Measurements from ENCODE around the gene ANKS1A. TPM values are rescaled to one million over a fixed set of nuclear protein-coding genes. Genes with fewer than 3 reads are reported as not detected.
"Not testable (repeated sequence)": the region's sequence is repeated elsewhere in the genome, so short reads cannot be mapped to it uniquely, and the experiment has no call there.

The ANKS1A gene
- polyA plus RNA-seq, 5 donors = 20.2 to 27.5 (median 25.0) TPM

GRCh38 chr6:34916348-34916967, 27.4 kb downstream of the ANKS1A start:
- no peak for DNase-seq

- DNase-seq = no peak
Measured at GRCh38 chr6:34917626-34918285, 28.7 kb downstream of the ANKS1A start.

- DNase-seq = no peak
Measured at GRCh38 chr6:34919651-34920050, 30.6 kb downstream of the ANKS1A start.

- DNase-seq = no peak
Measured at GRCh38 chr6:34920097-34920496, 31.0 kb downstream of the ANKS1A start.

- DNase-seq = no peak
Measured at GRCh38 chr6:34922177-34922663, 33.2 kb downstream of the ANKS1A start.

- DNase-seq = no peak
Measured at GRCh38 chr6:34924831-34925625, 36.0 kb downstream of the ANKS1A start.

GRCh38 chr6:34926655-34927054, 37.6 kb downstream of the ANKS1A start:
- DNase-seq = no peak

- no peak for DNase-seq
Measured at GRCh38 chr6:34928220-34928619, 39.2 kb downstream of the ANKS1A start.

GRCh38 chr6:34928695-34929094, 39.6 kb downstream of the ANKS1A start:
- DNase-seq = no peak

- no peak for DNase-seq
Measured at GRCh38 chr6:34929241-34929978, 40.4 kb downstream of the ANKS1A start.

GRCh38 chr6:34930221-34930620, 41.2 kb downstream of the ANKS1A start:
- no peak for DNase-seq

- not testable (repeated sequence) for DNase-seq
Measured at GRCh38 chr6:34932202-34932601, 43.1 kb downstream of the ANKS1A start.

- DNase-seq = peak; percentile 67 to 70
Measured at GRCh38 chr6:34934516-34934915, 45.5 kb downstream of the ANKS1A start.

- DNase-seq = no peak
Measured at GRCh38 chr6:34938268-34938667, 49.2 kb downstream of the ANKS1A start.

- no peak for DNase-seq
Measured at GRCh38 chr6:34940030-34940434, 51.0 kb downstream of the ANKS1A start.

GRCh38 chr6:34941421-34941820, 52.4 kb downstream of the ANKS1A start:
- DNase-seq = no peak

GRCh38 chr6:34945317-34945716, 56.3 kb downstream of the ANKS1A start:
- no peak for DNase-seq

- no peak for DNase-seq
Measured at GRCh38 chr6:34947561-34947960, 58.5 kb downstream of the ANKS1A start.

- DNase-seq = no peak
Measured at GRCh38 chr6:34949636-34950035, 60.6 kb downstream of the ANKS1A start.

GRCh38 chr6:34950849-34951248, 61.8 kb downstream of the ANKS1A start:
- DNase-seq = no peak

GRCh38 chr6:34951731-34952130, 62.7 kb downstream of the ANKS1A start:
- no peak for DNase-seq
